T1000 (cell line): ENCODE measurements around the gene ARHGEF3.
A peak's percentile ranks its signal among the peaks of the same experiment; 100 is the strongest.

Source experiments
- DNase-seq: peaks from one replicate; lab custom pipeline; 2025; ENCODE audit warnings: mixed read lengths; lab: John Stamatoyannopoulos, UW

ARHGEF3 gene

GRCh38 chr3:56795829-56796185 lies 5.9 kb downstream of the ARHGEF3 start:
- DNase-seq = no peak

GRCh38 chr3:56795097-56795828 lies 6.5 kb downstream of the ARHGEF3 start:
- DNase-seq = no peak

GRCh38 chr3:56792193-56792592 lies 9.6 kb downstream of the ARHGEF3 start:
- DNase-seq = no peak

- DNase-seq = no peak
Observed at GRCh38 chr3:56790016-56790821, 11.5 kb downstream of the ARHGEF3 start.

- DNase-seq = no peak
Observed at GRCh38 chr3:56789076-56789475, 12.7 kb downstream of the ARHGEF3 start.

- DNase-seq = no peak
Observed at GRCh38 chr3:56788521-56788920, 13.2 kb downstream of the ARHGEF3 start.

GRCh38 chr3:56787784-56788256 lies 13.9 kb downstream of the ARHGEF3 start:
- no peak for DNase-seq

- no peak for DNase-seq
Observed at GRCh38 chr3:56787258-56787775, 14.4 kb downstream of the ARHGEF3 start.

- no peak for DNase-seq
Observed at GRCh38 chr3:56785499-56785898, 16.2 kb downstream of the ARHGEF3 start.

GRCh38 chr3:56784448-56785001 lies 17.2 kb downstream of the ARHGEF3 start:
- DNase-seq = no peak

- peak; percentile 52 for DNase-seq
Observed at GRCh38 chr3:56783644-56784447, 17.9 kb downstream of the ARHGEF3 start.

GRCh38 chr3:56782906-56783305 lies 18.8 kb downstream of the ARHGEF3 start:
- no peak for DNase-seq

GRCh38 chr3:56782215-56782614 lies 19.5 kb downstream of the ARHGEF3 start:
- DNase-seq = no peak

GRCh38 chr3:56781762-56782161 lies 20.0 kb downstream of the ARHGEF3 start:
- no peak for DNase-seq

GRCh38 chr3:56780936-56781335 lies 20.8 kb downstream of the ARHGEF3 start:
- DNase-seq = no peak

GRCh38 chr3:56778893-56779292 lies 22.9 kb downstream of the ARHGEF3 start:
- DNase-seq = no peak

- DNase-seq = no peak
Observed at GRCh38 chr3:56776556-56776950, 25.2 kb downstream of the ARHGEF3 start.

- no peak for DNase-seq
Observed at GRCh38 chr3:56775838-56776555, 25.8 kb downstream of the ARHGEF3 start.

- no peak for DNase-seq
Observed at GRCh38 chr3:56775445-56775837, 26.3 kb downstream of the ARHGEF3 start.

- DNase-seq = no peak
Observed at GRCh38 chr3:56773986-56774385, 27.8 kb downstream of the ARHGEF3 start.
